Measurements from ENCODE around the gene SCN1A.

DNA sequence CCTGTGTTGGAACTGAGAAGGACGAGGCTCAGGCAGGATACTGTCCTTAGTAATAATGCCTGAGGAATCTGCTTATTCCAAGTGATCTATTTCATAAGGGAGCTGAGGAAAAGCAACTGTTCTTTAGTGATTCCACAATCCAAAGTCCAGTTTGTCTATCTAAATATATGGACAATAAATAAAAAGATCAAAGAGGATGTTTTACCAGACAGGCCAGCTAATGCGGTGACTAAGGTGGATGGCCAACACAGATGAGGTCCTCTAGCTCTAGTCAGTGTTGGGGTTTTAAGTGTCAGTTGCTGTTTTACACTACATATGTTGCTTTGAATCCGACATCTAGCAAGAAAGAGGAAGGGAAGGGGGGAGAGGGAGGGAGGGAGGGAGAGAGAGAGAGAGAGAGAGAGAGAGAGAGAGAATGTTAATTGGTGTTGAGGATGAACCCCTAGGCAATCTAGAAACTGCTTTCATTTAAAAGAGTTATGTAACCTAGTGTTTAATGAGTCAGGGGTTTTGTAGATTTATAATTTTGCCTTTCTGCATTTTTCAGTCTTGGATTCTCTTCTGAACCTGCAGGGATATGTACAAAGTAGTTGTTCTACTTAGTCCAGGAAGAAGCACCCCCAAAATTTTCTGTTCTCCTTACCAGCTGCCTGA lies 27.0 kb upstream of the SCN1A start:
- TF ChIP-seq, protein P1, sequence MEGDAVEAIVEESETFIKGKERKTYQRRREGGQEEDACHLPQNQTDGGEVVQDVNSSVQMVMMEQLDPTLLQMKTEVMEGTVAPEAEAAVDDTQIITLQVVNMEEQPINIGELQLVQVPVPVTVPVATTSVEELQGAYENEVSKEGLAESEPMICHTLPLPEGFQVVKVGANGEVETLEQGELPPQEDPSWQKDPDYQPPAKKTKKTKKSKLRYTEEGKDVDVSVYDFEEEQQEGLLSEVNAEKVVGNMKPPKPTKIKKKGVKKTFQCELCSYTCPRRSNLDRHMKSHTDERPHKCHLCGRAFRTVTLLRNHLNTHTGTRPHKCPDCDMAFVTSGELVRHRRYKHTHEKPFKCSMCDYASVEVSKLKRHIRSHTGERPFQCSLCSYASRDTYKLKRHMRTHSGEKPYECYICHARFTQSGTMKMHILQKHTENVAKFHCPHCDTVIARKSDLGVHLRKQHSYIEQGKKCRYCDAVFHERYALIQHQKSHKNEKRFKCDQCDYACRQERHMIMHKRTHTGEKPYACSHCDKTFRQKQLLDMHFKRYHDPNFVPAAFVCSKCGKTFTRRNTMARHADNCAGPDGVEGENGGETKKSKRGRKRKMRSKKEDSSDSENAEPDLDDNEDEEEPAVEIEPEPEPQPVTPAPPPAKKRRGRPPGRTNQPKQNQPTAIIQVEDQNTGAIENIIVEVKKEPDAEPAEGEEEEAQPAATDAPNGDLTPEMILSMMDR (IDR thresholded peaks at IDR 0.05) = no peak
- TF ChIP-seq EP300 (IDR thresholded peaks at IDR 0.05) (no peak), POLR2A (IDR thresholded peaks at IDR 0.05) (no peak)

Data from tibial nerve (tissue), 4 donors.